Measurements from ENCODE around the gene DNAJC3.

The DNAJC3 gene

DNA sequence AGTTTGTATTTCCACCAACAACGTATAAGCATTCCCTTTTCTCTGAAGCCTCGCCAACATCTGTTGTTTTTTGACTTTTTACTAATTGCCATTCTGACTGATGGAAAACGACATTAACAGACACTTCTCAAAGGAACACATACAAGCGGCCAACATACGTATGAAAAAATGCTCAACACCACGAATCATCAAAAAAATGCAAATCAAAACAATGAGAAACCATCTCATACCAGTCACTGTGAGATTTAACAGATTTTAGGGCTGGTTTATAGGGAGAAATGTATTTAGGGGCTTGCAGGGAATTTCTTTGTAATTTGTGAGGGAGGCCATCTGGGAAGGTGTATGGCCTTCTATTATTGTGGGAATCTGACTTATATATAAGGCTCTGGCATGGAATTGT, 29.6 kb upstream of the DNAJC3 start:
- TF ChIP-seq, protein P1, sequence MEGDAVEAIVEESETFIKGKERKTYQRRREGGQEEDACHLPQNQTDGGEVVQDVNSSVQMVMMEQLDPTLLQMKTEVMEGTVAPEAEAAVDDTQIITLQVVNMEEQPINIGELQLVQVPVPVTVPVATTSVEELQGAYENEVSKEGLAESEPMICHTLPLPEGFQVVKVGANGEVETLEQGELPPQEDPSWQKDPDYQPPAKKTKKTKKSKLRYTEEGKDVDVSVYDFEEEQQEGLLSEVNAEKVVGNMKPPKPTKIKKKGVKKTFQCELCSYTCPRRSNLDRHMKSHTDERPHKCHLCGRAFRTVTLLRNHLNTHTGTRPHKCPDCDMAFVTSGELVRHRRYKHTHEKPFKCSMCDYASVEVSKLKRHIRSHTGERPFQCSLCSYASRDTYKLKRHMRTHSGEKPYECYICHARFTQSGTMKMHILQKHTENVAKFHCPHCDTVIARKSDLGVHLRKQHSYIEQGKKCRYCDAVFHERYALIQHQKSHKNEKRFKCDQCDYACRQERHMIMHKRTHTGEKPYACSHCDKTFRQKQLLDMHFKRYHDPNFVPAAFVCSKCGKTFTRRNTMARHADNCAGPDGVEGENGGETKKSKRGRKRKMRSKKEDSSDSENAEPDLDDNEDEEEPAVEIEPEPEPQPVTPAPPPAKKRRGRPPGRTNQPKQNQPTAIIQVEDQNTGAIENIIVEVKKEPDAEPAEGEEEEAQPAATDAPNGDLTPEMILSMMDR (conservative IDR thresholded peaks at IDR 0.05; ENCODE audit: control insufficient read depth, insufficient read depth, low read depth, low read length), result no peak
- no peak for DNase-seq (ENCODE audit: low read depth)
- H3K4me3 ChIP-seq (ENCODE audit: control insufficient read depth, low read depth, low read length), result no peak overlapping the region

DNA sequence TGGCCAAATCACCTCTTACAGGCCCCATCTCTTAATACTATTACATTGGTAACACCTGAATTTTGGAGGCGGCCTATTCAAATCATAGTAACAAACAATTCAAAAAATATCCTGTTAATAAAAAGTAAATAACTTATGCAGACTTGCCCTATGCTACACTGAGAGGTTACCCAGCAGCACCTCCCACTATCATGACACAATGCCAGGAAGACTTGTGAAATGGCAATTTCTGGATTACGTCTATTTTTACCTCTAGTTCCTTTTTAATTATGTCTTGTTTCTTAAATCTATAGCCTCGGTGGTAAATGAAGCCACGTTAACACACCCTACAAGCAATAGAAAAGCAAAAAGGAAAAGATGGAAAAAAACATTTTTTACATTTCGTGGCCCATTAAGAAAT, 26.2 kb upstream of the DNAJC3 start:
- no peak for DNase-seq (ENCODE audit: low read depth)
- H3K4me3 ChIP-seq (ENCODE audit: control insufficient read depth, low read depth, low read length), result no peak overlapping the region
- TF ChIP-seq, protein P1 (conservative IDR thresholded peaks at IDR 0.05; ENCODE audit: control insufficient read depth, insufficient read depth, low read depth, low read length), result no peak

DNA sequence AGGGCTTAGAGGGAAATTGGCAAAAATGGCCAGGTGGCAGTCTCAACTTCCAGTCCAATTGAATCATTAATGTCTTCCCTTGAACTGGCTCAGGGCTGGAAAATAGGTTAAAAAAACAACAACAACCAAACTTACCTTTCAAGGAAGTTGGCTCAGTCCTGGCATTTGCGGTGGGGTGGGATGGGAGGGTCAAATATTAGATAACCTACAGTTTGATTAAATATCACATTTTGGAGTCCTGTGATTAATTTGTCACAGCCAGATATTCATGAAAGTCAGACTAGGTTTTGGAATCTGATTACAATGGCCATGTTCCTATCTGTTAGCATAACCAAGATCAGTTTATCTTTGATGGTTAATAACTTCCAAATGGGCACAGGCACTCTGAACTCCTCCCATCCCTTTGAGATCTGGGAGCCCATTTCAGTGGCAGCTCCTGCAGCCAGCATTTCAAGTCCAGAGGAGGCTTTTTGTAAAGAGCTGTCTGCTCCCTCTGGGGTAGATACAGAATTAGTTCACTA, 24.6 kb upstream of the DNAJC3 start:
- no peak overlapping the region for H3K4me3 ChIP-seq (ENCODE audit: control insufficient read depth, low read depth, low read length)
- TF ChIP-seq, protein P1 (conservative IDR thresholded peaks at IDR 0.05; ENCODE audit: control insufficient read depth, insufficient read depth, low read depth, low read length), result no peak
- no peak for DNase-seq (ENCODE audit: low read depth)

DNA sequence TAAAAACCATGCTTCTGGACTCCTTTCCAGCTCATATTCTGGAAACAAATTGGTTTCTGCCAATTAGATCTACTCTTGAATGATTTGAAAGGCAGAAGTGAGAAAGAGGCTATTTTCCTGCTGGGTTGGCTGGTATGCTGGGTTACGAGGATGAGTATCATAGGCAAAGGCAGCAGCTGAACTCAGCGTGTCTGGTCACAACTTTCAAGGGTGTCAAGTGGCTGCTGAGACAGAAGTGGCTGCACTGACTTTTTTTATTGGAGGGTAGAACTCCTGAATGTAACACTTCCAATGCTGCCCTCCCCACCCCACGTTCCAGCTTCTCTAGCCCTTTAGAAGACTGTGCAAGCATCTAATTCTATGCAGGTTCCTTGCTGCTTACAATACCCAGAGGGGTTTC, 24.1 kb upstream of the DNAJC3 start:
- TF ChIP-seq, protein P1 (conservative IDR thresholded peaks at IDR 0.05; ENCODE audit: control insufficient read depth, insufficient read depth, low read depth, low read length), result no peak

DNA sequence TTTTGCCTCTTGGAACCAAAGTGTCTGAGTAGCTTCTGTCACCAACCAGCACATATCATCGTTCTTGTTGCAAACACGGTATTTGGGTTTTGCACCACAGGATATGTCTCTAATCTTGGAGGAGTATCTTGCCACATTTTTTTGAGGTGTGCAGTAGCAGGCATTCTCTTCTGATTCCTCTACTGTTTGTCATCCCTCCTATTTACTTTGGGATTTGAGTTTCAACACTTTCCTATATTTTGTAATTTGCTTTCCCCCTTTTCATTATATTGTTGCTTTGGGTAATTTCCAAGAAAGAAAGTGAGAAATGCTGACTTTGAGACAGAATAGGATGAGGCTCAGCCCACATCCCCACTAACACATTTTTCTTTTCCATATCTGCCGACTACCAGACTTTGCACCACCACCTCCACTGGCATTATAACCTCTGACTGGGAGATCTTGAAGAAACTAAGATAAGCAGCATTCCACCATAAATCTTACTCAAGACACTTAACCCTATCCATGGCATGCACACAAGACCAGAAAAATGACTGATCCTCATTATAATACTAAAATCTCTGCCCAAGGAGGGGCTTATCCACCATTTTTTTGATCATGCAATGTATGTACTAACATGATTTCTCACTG, 20.4 kb upstream of the DNAJC3 start:
- H3K4me3 ChIP-seq (ENCODE audit: control insufficient read depth, low read depth, low read length), result no peak overlapping the region
- DNase-seq (ENCODE audit: low read depth), result no peak
- TF ChIP-seq, protein P1 (conservative IDR thresholded peaks at IDR 0.05; ENCODE audit: control insufficient read depth, insufficient read depth, low read depth, low read length), result no peak

More for the DNA sequence above, 24.1 kb upstream of the DNAJC3 start:
- no peak overlapping the region for H3K4me3 ChIP-seq (ENCODE audit: control insufficient read depth, low read depth, low read length)
- no peak for DNase-seq (ENCODE audit: low read depth)

DNA sequence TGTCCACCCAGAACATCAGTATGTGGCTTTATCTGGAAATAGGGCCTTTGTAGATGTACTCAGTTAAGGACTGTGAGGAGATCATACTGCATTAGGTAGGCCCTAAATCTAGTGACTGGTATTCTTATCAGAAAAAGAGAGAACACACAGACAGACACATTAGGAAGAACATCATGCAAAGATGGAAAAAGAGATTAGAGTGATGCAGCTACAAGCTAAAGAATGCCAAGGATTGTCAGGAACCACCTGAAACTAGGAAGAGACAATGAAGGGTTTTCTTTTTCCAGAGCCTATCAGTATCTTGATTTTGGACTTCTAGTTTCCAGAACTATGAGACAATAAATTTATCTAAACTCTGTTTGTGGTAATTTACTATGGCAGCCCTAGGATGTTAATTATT, 17.4 kb upstream of the DNAJC3 start:
- no peak overlapping the region for H3K4me3 ChIP-seq (ENCODE audit: control insufficient read depth, low read depth, low read length)
- TF ChIP-seq, protein P1 (conservative IDR thresholded peaks at IDR 0.05; ENCODE audit: control insufficient read depth, insufficient read depth, low read depth, low read length), result no peak

More for the DNA sequence above, 17.4 kb upstream of the DNAJC3 start:
- DNase-seq (ENCODE audit: low read depth), result no peak

Measured in fibroblast of mammary gland (primary cell).